Lung microvascular endothelial cell (primary cell): ENCODE measurements around the gene CDKL4. TPM values are rescaled to one million over a fixed set of nuclear protein-coding genes. Genes with fewer than 3 reads are reported as not detected.
"Not testable (repeated sequence)": the region's sequence is repeated elsewhere in the genome, so short reads cannot be mapped to it uniquely, and the experiment has no call there.

Source experiments
- DNase-seq, 2 donors: peaks; one replicate each; pipeline versions ENCODE4 v3.0.0 to v3.0.0-alpha.2; 2010; ENCODE audit warnings: low read depth in 2 of 2
- total RNA-seq: library from RNA; depleted of rRNA; stranded (reverse); fragments of >200 nt; gene quantifications from 2 replicates; pipeline ENCODE4 v1.2.1, GENCODE V29; 2014

The CDKL4 gene
- total RNA-seq, 1 donor from 2014 or later: 0.79 TPM

- DNase-seq: no peak
Measured at GRCh38 chr2:39232141-39232540, 11.6 kb downstream of the CDKL4 start.

DNA sequence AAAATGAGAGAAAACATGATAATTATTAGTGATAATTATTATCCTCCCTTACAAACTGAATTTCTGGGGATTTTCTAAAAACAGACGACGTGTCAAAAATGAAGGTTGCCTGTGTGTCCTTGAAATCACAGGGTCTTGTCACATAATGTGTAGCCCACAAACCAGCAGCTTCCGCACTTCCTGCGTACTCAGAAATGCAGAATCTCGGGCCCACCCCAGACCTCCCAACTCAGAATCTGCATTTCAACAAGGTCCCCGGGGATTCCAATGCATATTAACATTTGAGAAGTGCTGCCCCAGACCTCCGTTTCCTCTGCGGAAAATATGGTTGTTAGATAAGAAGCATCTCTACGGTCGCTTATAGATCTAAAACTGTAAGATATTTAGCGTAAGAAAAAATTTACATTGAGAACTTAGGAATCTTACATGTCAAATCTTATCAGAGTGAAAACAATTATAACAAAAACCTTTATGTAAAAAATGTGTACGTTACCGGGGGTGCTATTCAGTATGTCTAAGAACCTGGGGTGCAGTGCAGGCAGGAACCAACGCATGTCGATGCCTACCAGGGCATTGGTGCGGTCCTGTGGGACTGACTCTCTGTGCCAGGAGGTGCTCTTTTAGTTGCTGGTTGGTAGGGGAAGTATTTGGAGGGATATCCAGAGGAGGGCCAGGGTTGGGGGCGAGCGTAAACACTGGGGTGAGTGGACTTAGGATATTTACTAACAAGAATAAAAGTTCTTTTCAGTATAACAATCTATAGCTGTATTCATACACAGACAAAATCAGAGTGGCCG, 15.2 kb downstream of the CDKL4 start:
- DNase-seq: peak in 1 of 2 donors; percentile 7

DNA sequence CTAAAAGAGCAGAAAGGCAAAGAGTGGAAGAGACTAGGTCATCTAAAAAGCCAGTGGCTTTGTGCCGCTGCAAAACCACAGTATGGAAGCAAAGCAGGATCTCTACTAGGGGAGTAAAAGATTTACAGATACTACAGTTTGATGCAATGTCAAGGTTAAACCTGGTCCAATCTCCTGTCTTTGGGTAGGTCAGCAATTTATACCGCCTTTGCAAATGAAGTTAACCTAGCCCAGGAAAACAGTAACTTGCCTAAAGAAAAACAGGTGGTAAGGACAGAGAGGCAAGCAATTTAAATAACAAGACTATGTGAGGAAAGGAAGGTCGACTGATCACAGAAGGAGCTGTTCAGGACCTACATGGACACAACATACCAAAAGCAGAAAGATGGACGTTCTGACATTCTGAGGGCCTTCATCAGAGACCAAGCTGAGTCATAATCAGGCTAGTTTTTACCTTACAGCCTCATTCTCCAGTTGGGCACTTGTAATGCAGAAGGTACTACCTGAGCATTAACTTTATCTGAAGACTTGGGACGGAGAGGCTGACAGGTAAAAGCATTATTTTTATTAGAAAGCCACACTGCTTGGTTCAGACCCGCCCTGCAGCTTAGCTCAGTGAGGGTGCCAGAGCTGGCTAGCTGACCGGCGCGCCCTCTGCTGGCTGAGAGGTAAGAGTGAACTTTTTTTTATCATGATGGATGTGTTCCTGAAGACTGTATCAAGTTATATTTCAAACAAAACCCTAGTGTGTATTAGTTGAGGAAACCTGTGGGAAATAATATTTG, 15.9 kb downstream of the CDKL4 start:
- peak; percentile 77 to 84 for DNase-seq

DNA sequence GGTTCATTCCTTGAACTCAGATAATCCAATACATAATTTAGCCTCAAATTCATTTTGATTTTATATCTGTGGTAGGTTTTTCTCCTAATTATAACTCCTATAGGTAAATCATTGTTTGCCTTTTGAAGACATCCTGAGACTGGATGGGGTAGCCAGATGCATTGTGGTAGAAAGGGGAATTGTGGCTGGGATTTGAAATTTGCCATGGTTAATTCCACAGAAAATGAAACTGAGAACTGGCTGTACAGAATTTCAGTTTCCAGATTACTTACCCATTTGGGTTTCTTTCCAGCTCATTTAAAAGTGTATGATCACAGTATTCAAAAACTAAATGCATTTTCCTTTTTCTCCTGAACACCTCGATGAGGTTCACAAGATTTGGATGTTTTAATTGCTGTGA, 18.2 kb downstream of the CDKL4 start:
- no peak for DNase-seq

DNA sequence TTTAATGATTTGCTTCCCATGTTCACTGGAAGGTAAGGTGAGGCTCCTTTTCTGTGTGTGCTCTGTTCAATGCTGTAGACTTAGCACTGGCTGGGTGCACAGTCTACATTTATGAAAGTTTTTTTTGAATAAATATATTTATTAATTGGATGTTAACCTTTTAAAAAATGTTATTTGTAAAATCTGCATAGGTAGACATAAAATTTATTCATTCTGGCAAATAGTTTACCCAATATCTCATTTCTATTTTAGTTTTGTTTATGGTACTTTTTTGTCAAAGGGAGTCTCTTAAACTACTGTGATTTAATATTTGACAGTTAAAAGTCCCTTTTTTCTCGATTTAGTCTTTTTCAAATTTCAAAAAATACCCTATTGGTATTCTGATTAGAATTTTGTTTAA, 19.9 kb downstream of the CDKL4 start:
- no peak for DNase-seq

- DNase-seq: no peak
Measured at GRCh38 chr2:39221459-39221858, 22.3 kb downstream of the CDKL4 start.

DNA sequence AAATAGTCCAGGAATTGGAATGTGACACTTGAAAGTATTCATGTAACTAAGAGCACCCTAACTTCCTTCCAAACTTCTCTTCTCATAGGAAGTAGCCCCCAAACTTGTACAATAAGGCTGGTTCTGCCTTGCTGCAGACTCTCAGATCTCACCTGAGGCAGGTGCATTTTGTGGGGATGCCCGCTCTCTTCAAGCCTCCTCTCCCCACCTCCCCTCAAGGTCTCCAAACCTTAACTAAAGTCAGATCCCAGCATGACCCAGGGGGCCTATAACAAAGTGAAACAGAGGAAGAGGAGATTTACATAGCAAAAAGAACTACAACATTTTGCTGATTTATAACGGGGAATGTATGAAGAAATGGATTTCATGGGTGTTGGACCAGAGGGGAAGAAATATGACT, 23.6 kb downstream of the CDKL4 start:
- DNase-seq: no peak

DNA sequence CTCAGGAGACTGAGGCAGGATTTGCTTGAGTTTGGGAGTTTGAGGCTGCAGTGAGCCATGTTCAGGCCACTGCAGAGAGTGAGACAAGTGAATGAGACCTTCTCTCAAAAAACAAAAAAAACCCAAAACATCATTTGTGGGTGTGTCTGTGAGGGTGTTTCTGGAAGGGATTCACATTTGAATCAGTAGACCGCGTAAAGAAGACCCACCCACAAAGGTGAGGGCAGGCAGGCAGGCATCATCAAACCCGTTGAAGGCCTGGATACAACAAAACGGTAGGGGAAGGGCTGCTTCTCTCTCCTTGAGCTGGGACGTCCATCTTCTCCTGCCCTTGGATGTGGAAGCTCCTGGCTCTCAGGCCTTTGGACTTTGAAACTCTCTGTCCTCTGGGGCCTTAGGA, 25.4 kb downstream of the CDKL4 start:
- no peak for DNase-seq

DNA sequence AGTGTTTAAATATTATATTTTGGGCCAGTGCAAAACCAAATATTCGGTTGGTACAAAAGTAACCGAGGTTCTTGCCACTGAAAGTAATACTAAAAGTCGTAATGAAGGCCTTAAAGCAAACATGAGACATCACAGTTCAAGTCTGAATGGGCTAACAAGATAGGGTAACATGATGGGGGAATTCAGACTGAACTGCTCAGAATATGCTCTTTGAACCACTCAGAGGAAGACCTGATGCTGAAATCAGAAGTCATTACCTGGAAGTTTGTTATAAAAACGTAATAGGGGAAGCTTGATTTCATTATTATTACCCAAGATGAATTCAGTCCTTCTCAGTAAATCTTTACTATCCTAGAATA, 26.6 kb downstream of the CDKL4 start:
- DNase-seq: no peak

DNA sequence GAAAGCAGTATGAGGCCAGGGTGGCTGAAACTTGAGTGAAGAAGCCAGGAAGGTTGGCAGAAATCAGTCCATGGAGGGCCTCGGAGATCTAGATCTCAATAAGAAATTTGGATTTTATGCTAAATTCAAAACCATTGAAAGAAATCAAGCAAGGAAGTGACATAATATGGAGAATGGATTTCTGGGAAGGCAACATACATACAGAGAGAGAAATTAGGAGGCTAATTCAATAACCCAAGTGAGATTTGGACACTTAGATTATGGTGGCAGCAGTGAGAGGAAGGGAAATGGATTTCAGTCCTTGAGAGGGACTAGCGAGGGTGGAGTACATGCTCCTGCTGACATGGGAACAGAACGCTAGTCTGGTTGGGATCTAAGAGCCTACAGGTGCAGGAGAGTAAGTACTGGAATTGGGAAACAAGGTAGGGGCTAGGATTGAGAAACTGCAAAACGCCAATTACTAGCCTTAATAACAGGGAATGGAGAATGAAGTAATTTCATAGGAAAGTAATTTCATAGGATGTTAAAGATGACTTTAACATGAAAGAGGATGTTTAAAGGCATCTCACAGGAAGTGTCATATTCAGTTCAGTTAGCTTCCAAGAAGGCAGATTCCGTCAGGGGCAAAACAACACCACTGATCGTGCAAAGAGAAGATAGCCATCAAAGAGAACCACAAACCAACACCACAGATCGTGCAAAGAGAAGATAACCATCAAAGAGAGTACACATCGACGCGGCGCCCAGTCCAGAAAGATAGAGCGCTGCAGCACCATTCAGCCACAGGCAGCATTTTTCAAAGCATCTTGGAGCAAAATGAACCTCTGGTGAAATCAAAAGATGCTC, 27.2 kb downstream of the CDKL4 start:
- DNase-seq: no peak

DNA sequence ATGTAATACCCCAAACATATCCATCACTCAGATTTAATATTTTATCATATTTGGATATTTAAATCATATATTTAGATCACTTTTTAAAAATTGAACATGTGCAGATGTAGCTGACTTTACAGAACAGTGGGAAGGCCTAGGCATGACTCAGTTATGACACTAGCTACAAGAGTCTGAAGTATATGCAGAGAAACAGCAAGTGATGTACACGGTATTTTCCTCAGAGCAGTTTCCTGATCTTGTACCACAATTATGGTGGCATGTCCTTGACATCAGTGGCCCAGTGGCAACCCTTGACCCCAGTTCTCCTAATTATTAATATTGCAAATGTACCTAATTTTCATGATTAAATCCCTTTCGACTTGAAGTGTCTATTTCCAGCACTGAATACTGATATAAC, 28.2 kb downstream of the CDKL4 start:
- no peak for DNase-seq

GRCh38 chr2:39213015-39213414, 30.8 kb downstream of the CDKL4 start:
- DNase-seq: no peak

- DNase-seq: no peak
Measured at GRCh38 chr2:39210846-39211245, 32.9 kb downstream of the CDKL4 start.

DNA sequence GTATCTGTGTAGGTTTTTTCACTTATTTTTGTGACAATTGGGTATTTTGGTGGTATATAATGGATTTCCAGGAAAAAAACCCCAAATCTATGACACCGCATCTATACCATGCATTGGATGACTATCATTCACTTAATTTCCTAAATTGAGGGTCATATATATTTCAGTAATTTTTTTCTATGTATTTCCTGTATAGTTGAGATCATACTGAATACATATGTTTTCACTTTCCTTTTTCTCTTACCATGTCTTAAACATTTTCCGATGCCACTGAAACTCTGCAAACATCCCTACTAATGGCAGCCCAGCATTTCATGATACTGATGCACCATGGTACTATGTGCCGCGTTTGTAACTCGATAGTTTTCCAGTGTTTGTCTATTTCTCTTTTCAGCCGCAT, 40.4 kb downstream of the CDKL4 start:
- no peak for DNase-seq

DNA sequence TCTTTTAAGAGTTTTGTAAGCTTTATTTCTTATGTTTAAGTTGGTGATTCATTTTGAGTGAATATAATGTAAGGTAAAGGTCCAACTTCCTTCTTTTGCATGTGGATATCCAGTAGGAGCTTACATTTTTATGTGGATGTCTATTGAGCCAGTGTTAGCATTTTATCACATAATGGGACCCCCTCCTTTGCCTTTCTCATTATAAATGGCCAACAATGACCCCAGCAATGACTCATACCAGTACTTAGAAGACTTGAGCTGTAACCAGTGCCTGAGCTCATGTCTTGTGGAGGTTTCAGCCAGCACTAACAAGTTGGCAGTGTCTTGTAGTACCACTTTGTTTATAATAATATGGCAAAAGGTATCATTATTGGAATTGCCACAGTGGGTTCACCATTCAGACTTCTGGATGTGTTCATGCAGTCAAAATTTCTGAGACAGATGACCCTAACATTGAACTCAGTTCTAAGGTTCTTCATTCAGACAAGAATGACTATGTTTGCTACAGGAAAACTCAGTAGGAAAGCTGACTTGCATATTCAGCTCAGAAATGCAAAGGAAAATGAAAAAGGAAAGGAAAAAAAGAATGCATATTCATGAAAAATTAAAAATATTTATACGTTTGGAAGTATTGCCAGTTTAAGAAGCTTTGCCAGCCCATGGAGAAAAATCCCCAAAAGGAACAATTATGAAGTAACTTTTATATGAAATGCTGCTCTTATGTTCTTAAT, 41.0 kb downstream of the CDKL4 start:
- DNase-seq: peak in 1 of 2 donors; percentile 3

DNA sequence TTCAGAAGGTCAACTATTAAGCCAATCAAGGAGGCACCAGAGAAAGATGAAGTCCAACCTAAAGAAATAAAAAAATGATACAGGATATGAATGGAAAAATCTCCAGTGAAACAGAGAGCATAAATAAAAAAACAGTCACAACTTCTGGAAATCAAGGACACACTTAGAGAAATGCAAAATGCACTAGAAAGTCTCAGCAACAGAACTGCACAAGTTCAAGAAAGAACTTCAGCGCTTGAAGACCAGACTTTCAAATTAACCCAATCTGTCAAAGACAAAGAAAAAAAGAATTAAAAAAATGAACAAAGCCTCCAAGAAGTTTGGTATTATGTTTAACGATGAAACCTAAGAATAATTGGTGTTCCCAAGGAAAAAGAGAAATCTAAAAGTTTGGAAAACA, 46.8 kb downstream of the CDKL4 start:
- DNase-seq: not testable (repeated sequence)

- no peak for DNase-seq
Measured at GRCh38 chr2:39194686-39195085, 49.1 kb downstream of the CDKL4 start.

GRCh38 chr2:39188960-39189494, 54.7 kb downstream of the CDKL4 start:
- DNase-seq: no peak

GRCh38 chr2:39183673-39184072, 60.1 kb downstream of the CDKL4 start:
- no peak for DNase-seq

- no peak for DNase-seq
Measured at GRCh38 chr2:39181297-39181696, 62.5 kb downstream of the CDKL4 start.
